ENCODE data around the gene ETV1. TPM values are rescaled to one million over a fixed set of nuclear protein-coding genes. Genes with fewer than 3 reads are reported as not detected.
"Not testable (repeated sequence)": the region's sequence is repeated elsewhere in the genome, so short reads cannot be mapped to it uniquely, and the experiment has no call there.

ETV1 gene
- total RNA-seq, 2 experiments from 2014 or later: 3.4 to 3.6 TPM

DNA sequence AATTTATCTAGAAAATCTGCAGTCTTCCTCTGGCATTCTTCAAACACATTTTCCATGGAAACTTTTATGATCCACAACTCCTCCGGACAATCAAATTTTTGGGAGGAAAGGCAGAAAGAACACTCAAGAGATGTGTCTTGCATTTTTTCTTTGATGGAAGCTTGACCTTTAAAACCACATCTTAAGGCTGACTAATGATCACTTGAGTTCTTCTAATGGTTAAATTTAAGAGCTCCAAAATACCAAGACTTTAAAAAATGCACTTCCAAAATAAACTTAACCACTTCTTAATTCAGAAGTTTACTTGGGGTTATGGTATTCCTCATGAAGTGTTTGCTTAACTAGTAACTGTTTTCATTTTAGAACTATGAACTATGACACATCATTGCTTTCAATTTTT, 43.3 kb downstream of the ETV1 start:
- no peak for DNase-seq
- CTCF ChIA-PET: no interaction called here
- Mint-ChIP-seq H3K9me3 (peaks cover 3% of the 10 kb centered on the region), H3K4me3 (no peak overlapping the region), H3K4me1 (no peaks in the 10 kb centered on the region), H3K27me3 (no peaks in the 10 kb centered on the region), H3K27ac (no peak overlapping the region), H3K36me3 (ENCODE audit: low read depth) (no peaks in the 10 kb centered on the region)
- POLR2A ChIA-PET: no interaction called here

DNA sequence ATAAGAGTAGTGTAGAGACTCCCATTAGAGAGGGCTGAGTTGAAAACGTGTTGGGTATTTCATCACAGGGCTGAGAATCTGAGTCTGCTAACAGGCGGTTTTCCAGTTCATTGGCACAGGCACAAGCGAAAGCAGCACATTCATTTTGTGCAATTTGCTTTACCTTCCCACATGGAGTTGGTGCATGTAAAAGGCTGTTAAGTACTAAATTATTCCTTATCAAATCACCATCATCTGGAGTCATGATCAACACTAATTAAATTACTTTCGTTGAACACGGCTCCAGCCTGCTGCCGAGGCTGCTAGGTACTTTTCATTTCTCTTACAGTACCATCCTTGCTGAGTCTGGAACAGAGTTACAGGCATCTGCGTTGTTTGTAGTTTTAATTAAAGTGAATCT, 43.8 kb downstream of the ETV1 start:
- no peak overlapping the region for H3K4me3 Mint-ChIP-seq
- no peak for DNase-seq
- ChIA-PET CTCF (no interaction called here), POLR2A (no interaction called here)
- H3K9me3 Mint-ChIP-seq: peaks cover 3% of the 10 kb centered on the region
- H3K36me3 Mint-ChIP-seq (ENCODE audit: low read depth): no peaks in the 10 kb centered on the region
- no peaks in the 10 kb centered on the region for H3K4me1 Mint-ChIP-seq
- H3K27me3 Mint-ChIP-seq: no peaks in the 10 kb centered on the region
- H3K27ac Mint-ChIP-seq: no peak overlapping the region

DNA sequence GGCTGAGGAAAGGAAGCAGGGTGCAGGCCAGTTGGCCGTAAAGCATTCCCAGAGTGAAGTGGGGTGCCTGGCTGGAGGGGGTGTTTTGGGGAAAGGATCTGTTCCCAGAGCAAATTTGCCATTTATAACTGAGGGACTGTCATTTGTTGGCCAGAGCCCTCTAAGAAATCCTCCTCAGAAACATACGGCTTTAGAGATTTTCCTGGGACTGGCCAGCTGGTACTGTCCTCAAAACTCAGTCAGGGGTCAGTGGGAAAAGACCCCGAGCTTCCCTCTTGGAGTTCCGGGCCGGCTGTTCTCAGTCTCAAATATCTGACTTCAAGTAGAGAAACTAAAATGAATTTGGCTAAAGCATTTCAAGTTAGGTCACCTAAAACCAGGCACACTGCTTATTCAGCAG, 55.9 kb downstream of the ETV1 start:
- Mint-ChIP-seq H3K4me1 (no peaks in the 10 kb centered on the region), H3K27me3 (no peaks in the 10 kb centered on the region), H3K4me3 (no peak overlapping the region), H3K36me3 (ENCODE audit: low read depth) (no peaks in the 10 kb centered on the region), H3K9me3 (no peaks in the 10 kb centered on the region), H3K27ac (no peak overlapping the region)
- ChIA-PET POLR2A (no interaction called here), CTCF (no interaction called here)
- DNase-seq: no peak

DNA sequence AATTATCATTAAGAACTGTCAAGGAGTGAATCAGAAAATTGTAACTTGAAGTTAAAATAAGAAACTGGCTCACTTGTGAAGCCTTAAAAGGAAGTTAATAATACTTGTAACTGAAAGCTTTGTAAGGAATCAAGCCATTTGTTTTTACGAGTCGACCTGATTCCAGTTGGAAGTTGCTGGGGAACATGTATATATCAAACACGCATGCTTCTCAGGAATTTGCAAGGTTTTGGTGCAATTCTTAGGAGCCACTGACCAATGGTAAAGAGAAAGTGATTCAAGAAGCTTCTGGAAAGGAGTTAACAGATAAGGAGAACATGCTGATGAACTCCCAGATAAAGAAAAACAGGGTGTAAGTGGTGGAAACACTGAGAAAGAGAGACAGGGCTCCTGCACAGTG, 56.4 kb downstream of the ETV1 start:
- Mint-ChIP-seq H3K4me1 (no peaks in the 10 kb centered on the region), H3K27me3 (no peaks in the 10 kb centered on the region), H3K27ac (no peak overlapping the region), H3K9me3 (no peaks in the 10 kb centered on the region), H3K36me3 (ENCODE audit: low read depth) (no peaks in the 10 kb centered on the region), H3K4me3 (no peak overlapping the region)
- ChIA-PET CTCF (no interaction called here), POLR2A (no interaction called here)
- no peak for DNase-seq

DNA sequence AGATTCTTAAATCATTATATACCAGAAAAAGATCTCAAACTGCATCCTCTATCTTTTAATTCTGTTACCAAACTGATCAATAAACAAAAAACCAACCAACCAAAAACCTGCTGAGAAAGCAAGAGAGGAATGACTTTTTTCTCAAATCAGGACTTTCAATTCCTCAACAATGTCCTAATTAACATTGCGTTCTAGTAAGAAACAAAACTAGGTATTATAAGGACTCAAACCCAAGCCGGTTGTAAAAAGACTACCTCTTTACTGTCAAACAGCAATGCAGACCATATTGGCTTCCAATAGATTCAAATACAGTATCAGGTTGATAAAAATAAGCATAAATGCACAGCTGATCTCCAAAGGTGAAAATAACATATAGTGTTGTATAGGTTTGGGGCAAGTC, 57.3 kb downstream of the ETV1 start:
- Mint-ChIP-seq H3K27me3 (no peaks in the 10 kb centered on the region), H3K9me3 (no peaks in the 10 kb centered on the region), H3K4me3 (no peak overlapping the region), H3K4me1 (no peaks in the 10 kb centered on the region), H3K36me3 (ENCODE audit: low read depth) (no peaks in the 10 kb centered on the region), H3K27ac (no peak overlapping the region)
- no peak for DNase-seq
- POLR2A ChIA-PET: no interaction called here
- CTCF ChIA-PET: no interaction called here

DNA sequence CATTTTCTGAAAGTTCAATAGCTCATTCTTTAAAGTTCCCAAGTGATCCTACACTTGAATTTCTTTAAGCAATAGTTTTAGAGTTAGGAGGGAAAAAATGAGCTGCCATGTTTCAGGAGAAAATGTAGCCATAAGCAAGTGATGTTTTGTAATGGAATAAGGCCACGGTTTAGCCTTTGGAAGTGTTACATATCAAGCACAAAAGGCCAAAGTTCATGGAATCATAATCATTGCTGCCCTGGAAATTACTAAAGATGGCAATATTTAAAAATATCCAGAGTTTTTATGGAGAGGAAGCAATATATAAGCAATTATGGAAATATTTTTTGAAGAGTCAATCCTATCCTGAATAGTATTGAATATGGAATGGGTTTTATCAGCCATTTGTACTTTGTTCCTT, 68.4 kb downstream of the ETV1 start:
- ChIA-PET POLR2A (no interaction called here), CTCF (no interaction called here)
- H3K9me3 Mint-ChIP-seq: no peaks in the 10 kb centered on the region
- no peak for DNase-seq
- H3K4me3 Mint-ChIP-seq: no peak overlapping the region
- H3K27ac Mint-ChIP-seq: no peak overlapping the region
- no peaks in the 10 kb centered on the region for H3K27me3 Mint-ChIP-seq
- H3K4me1 Mint-ChIP-seq: no peaks in the 10 kb centered on the region
- H3K36me3 Mint-ChIP-seq (ENCODE audit: low read depth): no peaks in the 10 kb centered on the region

DNA sequence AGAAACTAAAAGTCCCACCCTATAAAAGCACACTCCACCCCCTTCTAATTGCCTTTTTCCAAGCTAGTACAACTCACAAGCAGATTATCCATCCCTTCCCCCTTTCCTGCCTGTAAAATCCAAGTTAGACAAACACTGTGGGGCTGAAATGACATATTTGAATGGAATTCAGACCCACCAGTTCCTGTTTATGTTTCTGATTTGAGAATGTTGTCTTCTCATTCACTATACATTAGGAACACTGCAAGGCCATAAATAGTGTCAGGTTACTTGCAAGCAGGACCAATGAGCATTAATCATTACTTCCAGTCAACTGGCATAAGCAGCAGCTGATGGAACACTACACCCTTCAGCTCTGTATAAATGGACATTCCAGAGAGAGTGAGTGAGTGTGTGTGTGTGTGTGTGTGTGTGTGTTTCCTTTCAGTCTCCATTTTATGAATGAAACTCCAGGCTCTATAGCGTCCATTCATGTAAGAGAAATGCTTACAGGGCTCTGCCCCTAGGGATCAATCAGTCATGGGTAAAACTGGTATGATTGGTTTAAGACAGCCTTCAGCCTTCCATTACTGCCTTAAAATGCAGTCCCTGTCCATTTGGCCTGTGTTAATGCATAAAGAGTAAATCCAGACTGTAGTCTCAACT, 69.3 kb downstream of the ETV1 start:
- H3K36me3 Mint-ChIP-seq (ENCODE audit: low read depth): no peaks in the 10 kb centered on the region
- H3K4me3 Mint-ChIP-seq: no peak overlapping the region
- no peaks in the 10 kb centered on the region for H3K4me1 Mint-ChIP-seq
- DNase-seq: no peak
- H3K27ac Mint-ChIP-seq: no peak overlapping the region
- no peaks in the 10 kb centered on the region for H3K27me3 Mint-ChIP-seq
- POLR2A ChIA-PET: no interaction called here
- no peaks in the 10 kb centered on the region for H3K9me3 Mint-ChIP-seq
- CTCF ChIA-PET: no interaction called here

DNA sequence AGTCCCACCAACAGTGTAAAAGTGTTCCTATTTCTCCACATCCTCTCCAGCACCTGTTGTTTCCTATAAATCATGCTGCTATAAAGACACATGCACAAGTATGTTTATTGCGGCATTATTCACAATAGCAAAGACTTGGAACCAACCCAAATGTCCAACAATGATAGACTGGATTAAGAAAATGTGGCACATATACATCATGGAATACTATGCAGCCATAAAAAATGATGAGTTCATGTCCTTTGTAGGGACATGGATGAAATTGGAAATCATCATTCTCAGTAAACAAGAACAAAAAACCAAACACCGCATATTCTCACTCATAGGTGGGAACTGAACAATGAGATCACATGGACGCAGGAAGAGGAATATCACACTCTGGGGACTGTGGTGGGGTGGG, 71.1 kb downstream of the ETV1 start:
- H3K36me3 Mint-ChIP-seq (ENCODE audit: low read depth); H3K4me3 Mint-ChIP-seq; H3K9me3 Mint-ChIP-seq; DNase-seq; H3K27me3 Mint-ChIP-seq; H3K4me1 Mint-ChIP-seq; POLR2A ChIA-PET; CTCF ChIA-PET; H3K27ac Mint-ChIP-seq: not testable (repeated sequence)

DNA sequence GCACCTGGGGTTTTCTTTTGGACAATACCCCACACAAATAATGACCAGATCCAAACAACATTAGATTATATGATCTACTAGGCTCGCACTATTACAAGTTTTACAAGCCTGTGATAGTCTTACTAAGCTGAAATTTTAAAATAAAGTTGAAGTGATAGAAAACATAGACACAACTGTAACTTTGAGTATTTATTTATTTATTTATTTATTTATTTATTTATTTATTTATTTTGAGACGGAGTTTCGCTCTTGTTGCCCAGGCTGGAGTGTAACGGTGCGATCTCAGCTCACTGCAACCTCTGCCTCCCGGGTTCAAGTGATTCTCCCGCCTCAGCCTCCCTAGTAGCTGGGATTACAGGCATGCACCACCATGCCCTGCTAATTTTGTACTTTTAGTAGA, 72.4 kb downstream of the ETV1 start:
- POLR2A ChIA-PET; H3K4me3 Mint-ChIP-seq; H3K4me1 Mint-ChIP-seq; H3K27me3 Mint-ChIP-seq; DNase-seq; H3K27ac Mint-ChIP-seq; H3K9me3 Mint-ChIP-seq; CTCF ChIA-PET; H3K36me3 Mint-ChIP-seq (ENCODE audit: low read depth): not testable (repeated sequence)

DNA sequence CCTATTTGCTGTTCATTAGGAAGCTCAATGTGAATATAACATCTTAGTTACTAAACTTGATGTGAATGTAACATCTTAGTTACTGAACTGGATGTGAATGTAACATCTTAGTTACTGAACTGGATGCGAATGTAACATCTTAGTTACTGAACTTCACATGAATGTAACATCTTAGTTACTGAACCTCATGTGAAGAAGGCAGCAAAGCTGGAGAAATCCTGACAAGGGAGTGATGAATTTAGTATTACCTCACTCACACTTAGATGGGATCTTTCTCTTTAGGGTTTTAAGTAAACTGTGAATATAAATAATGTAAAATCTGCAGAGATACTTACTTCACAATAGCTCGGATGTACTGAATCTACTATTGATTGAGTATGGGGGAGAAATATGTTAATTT, 73.6 kb downstream of the ETV1 start:
- no peak overlapping the region for H3K4me3 Mint-ChIP-seq
- no peaks in the 10 kb centered on the region for H3K27me3 Mint-ChIP-seq
- H3K36me3 Mint-ChIP-seq (ENCODE audit: low read depth): no peaks in the 10 kb centered on the region
- POLR2A ChIA-PET: no interaction called here
- H3K9me3 Mint-ChIP-seq: no peaks in the 10 kb centered on the region
- H3K27ac Mint-ChIP-seq: no peak overlapping the region
- CTCF ChIA-PET: no interaction called here
- peaks cover 16% of the 10 kb centered on the region for H3K4me1 Mint-ChIP-seq
- no peak for DNase-seq

DNA sequence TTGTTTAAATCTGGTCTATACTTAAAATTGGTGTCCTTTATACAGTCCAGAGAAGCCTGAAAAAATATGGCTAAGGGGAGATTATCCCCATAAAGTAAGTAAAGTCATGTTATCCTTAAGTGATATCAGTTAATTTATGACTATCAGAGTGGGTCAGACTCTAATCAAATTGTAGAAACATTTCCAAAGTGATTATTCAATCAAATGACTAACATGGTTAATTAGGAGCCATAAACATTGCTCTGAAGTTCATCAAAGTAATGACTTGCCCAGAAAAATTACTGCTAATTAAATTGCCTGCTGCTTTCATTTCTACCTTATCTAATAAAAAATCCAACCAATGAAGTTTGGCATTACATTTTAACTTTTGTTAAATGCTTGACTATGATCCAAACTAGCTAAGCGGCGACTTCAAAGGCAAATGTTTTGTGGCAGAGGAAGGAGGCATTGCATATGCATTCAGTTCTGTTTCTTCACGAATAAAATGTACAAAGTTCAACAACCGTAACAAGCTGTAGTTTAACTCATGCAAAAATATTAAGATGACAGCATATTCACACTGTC, 76.7 kb downstream of the ETV1 start:
- POLR2A ChIA-PET: no interaction called here
- DNase-seq: no peak
- no peak overlapping the region for H3K27ac Mint-ChIP-seq
- peaks cover 45% of the 10 kb centered on the region for H3K4me1 Mint-ChIP-seq
- H3K4me3 Mint-ChIP-seq: no peak overlapping the region
- H3K27me3 Mint-ChIP-seq: no peaks in the 10 kb centered on the region
- CTCF ChIA-PET: no interaction called here
- no peaks in the 10 kb centered on the region for H3K9me3 Mint-ChIP-seq
- H3K36me3 Mint-ChIP-seq (ENCODE audit: low read depth): no peaks in the 10 kb centered on the region

DNA sequence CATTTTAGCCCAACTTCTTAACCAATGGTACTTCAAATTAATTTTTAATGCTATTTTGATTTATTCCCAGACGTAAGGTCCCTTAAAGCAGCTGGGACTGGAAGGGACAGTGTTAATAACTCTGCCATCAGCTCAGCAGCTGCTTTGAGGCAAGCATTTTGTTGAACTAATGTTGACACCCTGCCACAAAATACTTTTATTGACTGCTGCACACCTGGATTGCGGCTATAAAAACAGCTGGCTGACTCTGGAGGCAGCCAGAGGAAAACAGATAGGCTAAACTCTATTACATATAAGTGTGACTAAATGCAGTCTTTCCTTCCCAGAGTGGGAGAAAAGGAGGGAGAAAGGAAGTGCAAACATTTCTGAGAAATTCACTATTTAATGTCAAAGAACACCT, 77.6 kb downstream of the ETV1 start:
- no peaks in the 10 kb centered on the region for H3K9me3 Mint-ChIP-seq
- POLR2A ChIA-PET: no interaction called here
- H3K36me3 Mint-ChIP-seq (ENCODE audit: low read depth): peaks cover 3% of the 10 kb centered on the region
- no peak for DNase-seq
- H3K27me3 Mint-ChIP-seq: no peaks in the 10 kb centered on the region
- CTCF ChIA-PET: interaction anchor here (1.0 to 1.2 kb wide), 2 partner anchors 12 to 77 kb away, joined by 3 to 4 read pairs; partner anchors contain the start of gene ETV1
- H3K4me3 Mint-ChIP-seq: no peak overlapping the region
- no peak overlapping the region for H3K27ac Mint-ChIP-seq
- H3K4me1 Mint-ChIP-seq: peaks cover 49% of the 10 kb centered on the region

DNA sequence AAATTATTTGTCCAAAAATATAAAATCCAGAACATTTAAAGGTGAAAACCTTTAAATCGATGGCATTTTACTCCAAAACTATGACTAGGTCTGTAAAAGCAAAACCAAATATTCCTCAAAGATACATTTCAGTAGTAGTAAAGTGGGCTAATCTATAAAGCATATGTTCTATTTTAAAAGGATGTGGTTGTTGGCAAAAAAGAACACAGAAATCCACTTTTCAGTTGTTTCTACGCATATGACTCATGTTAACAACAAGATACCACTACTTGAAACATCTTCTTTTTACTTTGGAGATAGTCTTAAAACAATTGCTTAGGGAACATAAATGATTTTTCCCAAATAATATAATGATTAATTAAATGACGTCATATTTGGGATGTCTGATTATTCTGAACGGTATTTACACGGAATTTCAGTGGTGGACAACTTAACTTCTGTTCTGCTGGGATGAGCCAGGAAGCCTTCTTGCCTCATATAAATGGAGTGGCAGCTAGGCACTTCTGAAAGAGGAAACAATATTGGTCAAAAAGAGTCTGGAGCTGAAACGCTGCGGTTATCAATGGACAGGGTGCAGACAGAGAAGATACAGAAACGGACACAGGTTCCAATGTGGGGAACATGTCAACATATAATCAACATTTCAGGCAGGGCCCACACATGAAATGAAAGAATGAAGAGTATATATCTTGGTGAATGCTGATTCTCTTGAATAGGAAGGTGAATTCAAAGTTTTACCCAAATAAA, 78.5 kb downstream of the ETV1 start:
- H3K36me3 Mint-ChIP-seq (ENCODE audit: low read depth): peaks cover 3% of the 10 kb centered on the region
- no peaks in the 10 kb centered on the region for H3K27me3 Mint-ChIP-seq
- H3K9me3 Mint-ChIP-seq: no peaks in the 10 kb centered on the region
- peaks cover 49% of the 10 kb centered on the region for H3K4me1 Mint-ChIP-seq
- no peak for DNase-seq
- ChIA-PET CTCF (interaction anchor here (1.0 to 1.2 kb wide), 2 partner anchors 11 to 78 kb away, joined by 3 to 4 read pairs; partner anchors contain the start of gene ETV1), POLR2A (no interaction called here)
- peak overlapping the region; percentile 15 for H3K4me3 Mint-ChIP-seq
- peak overlapping the region; percentile 72 for H3K27ac Mint-ChIP-seq

All from activated CD4-positive, alpha-beta memory T cell treated with anti-CD3 and anti-CD28 coated beads, Interleukin-2, amount 10 ng/mL, durations not matched to agents 7 days and 5 days (primary cell).